Common myeloid progenitor, CD34-positive (primary cell): Measurements from ENCODE around the gene EEPD1.
A peak's percentile ranks its signal among the peaks of the same experiment; 100 is the strongest.

Experiments
- CTCF ChIA-PET: fragments of 350-600 bp; sonication (Branson Sonifier 250); formaldehyde crosslinking; loops from one replicate; lab custom pipeline; 2021; ENCODE audit warnings: antibody characterized with exemption; lab: Charles Lee
- POLR2A ChIA-PET: fragments of 350-600 bp; sonication (Branson Sonifier 250); formaldehyde crosslinking; loops from one replicate; lab custom pipeline; 2021; ENCODE audit warnings: antibody characterized with exemption; lab: Charles Lee
- DNase-seq, 3 donors: peaks; one replicate each; pipeline versions ENCODE4 v3.0.0 to v3.0.0-alpha.2; 2013
- H3K27ac ChIP-seq, 2 experiments: 1 replicate in 1 of 2; 2 replicates in 1 of 2; pipeline ENCODE4 v1.7.0; 2013; ENCODE audit warnings: inconsistent platforms in 2 of 2, low read length in 2 of 2, mild to moderate bottlenecking in 2 of 2, low read depth in 1 of 2, moderate library complexity in 1 of 2; ENCODE audit not compliant: severe bottlenecking in 2 of 2, insufficient read depth in 1 of 2, poor library complexity in 1 of 2
- H3K27me3 ChIP-seq, 5 experiments: replicated peaks in 2 of 5; 1 replicate in 3 of 5; 2 replicates in 2 of 5; pipeline versions ENCODE4 v1.6.1 to v1.7.0; 2013; ENCODE audit warnings: low read length in 4 of 5, mild to moderate bottlenecking in 2 of 5, moderate library complexity in 2 of 5, inconsistent platforms in 1 of 5; ENCODE audit not compliant: insufficient read depth in 5 of 5, control insufficient read depth in 4 of 5
- H3K36me3 ChIP-seq, 4 experiments: 1 replicate in 2 of 4; 2 replicates in 2 of 4; pipeline versions ENCODE4 v1.6.1 to v1.7.0; 2013; ENCODE audit warnings: low read length in 3 of 4, control low read depth in 1 of 4, mild to moderate bottlenecking in 1 of 4; ENCODE audit not compliant: control insufficient read depth in 4 of 4, insufficient read depth in 4 of 4
- H3K4me1 ChIP-seq, 4 experiments: 1 replicate in 3 of 4; 2 replicates in 1 of 4; pipeline versions ENCODE4 v1.6.1 to v1.7.1; 2013; ENCODE audit warnings: low read length in 3 of 4, mild to moderate bottlenecking in 3 of 4, control low read depth in 1 of 4, inconsistent platforms in 1 of 4, moderate library complexity in 1 of 4; ENCODE audit not compliant: control insufficient read depth in 4 of 4, insufficient read depth in 4 of 4; ENCODE audit errors: control extremely low read depth in 1 of 4
- H3K4me3 ChIP-seq, 7 experiments: 1 replicate in 4 of 7; 2 replicates in 3 of 7; pipeline versions ENCODE4 v1.5.1 to v1.7.0; 2013; ENCODE audit warnings: mild to moderate bottlenecking in 7 of 7, low read length in 6 of 7, moderate library complexity in 6 of 7, inconsistent platforms in 2 of 7, low read depth in 2 of 7, control low read depth in 1 of 7; ENCODE audit not compliant: insufficient read depth in 4 of 7, control insufficient read depth in 1 of 7; ENCODE audit errors: extremely low read depth in 1 of 7
- H3K9me3 ChIP-seq, 5 experiments: 1 replicate in 4 of 5; 2 replicates in 1 of 5; pipeline versions ENCODE4 v1.6.1 to v1.7.1; 2013; ENCODE audit warnings: low read length in 4 of 5, mild to moderate bottlenecking in 2 of 5, inconsistent platforms in 1 of 5, low read depth in 1 of 5, moderate library complexity in 1 of 5; ENCODE audit not compliant: control insufficient read depth in 4 of 5, insufficient read depth in 2 of 5; ENCODE audit errors: control extremely low read depth in 1 of 5
- WGBS: methylation state at CpG from one replicate; pipeline ENCODE4 v1.1.5; 2013; ENCODE audit not compliant: insufficient coverage; 5-methylcytosine and 5-hydroxymethylcytosine counted together

Gene EEPD1

GRCh38 chr7:36199329-36199728 is 46.3 kb downstream of the EEPD1 start:
- 83% methylated on average over 1 of the region's 1 CpG for WGBS
- H3K36me3 ChIP-seq: peaks cover 0 to 4% (median 0%) of the 10 kb centered on the region in 4 experiments
- no peak overlapping the region for H3K27ac ChIP-seq
- H3K27me3 ChIP-seq: no peaks in the 10 kb centered on the region
- DNase-seq: no peak
- ChIA-PET POLR2A (no interaction called here), CTCF (interaction anchor here (0.6 to 1.9 kb wide), 4 partner anchors 10 to 894 kb away, joined by 3 to 7 read pairs (median 4); no protein-coding TSS in a partner anchor)
- H3K4me3 ChIP-seq: no peak overlapping the region
- peaks cover 3 to 58% (median 30%) of the 10 kb centered on the region in 4 experiments for H3K4me1 ChIP-seq
- no peaks in the 10 kb centered on the region for H3K9me3 ChIP-seq

- no peak for DNase-seq
- Histone ChIP-seq H3K4me3 (no peak overlapping the region), H3K27me3 (no peaks in the 10 kb centered on the region), H3K36me3 (no peaks in the 10 kb centered on the region), H3K9me3 (no peaks in the 10 kb centered on the region), H3K27ac (no peak overlapping the region), H3K4me1 (peaks cover 3 to 69% (median 37%) of the 10 kb centered on the region in 4 experiments)
- 87% methylated on average over 3 of the region's 5 CpGs for WGBS
- POLR2A ChIA-PET: no interaction called here
- CTCF ChIA-PET: interaction anchor here (0.6 to 2.0 kb wide), 7 partner anchors 10 to 175 kb away, joined by 3 to 6 read pairs (median 3); no protein-coding TSS in a partner anchor
Measured at GRCh38 chr7:36201122-36201723, 48.2 kb downstream of the EEPD1 start.

GRCh38 chr7:36202398-36202797 is 49.3 kb downstream of the EEPD1 start:
- Histone ChIP-seq H3K4me3 (no peak overlapping the region), H3K27ac (peak overlapping the region in 1 of 2 experiments; percentile 52), H3K36me3 (no peaks in the 10 kb centered on the region), H3K4me1 (peaks cover 6 to 80% (median 41%) of the 10 kb centered on the region in 4 experiments), H3K9me3 (no peaks in the 10 kb centered on the region), H3K27me3 (no peaks in the 10 kb centered on the region)
- ChIA-PET POLR2A (no interaction called here), CTCF (interaction anchor here (0.6 to 2.6 kb wide), 9 partner anchors 10 to 176 kb away, joined by 3 to 10 read pairs (median 4); no protein-coding TSS in a partner anchor)
- peak; percentile 64 to 94 (median 89) for DNase-seq
- 5% methylated on average over 8 of the region's 9 CpGs for WGBS

DNA sequence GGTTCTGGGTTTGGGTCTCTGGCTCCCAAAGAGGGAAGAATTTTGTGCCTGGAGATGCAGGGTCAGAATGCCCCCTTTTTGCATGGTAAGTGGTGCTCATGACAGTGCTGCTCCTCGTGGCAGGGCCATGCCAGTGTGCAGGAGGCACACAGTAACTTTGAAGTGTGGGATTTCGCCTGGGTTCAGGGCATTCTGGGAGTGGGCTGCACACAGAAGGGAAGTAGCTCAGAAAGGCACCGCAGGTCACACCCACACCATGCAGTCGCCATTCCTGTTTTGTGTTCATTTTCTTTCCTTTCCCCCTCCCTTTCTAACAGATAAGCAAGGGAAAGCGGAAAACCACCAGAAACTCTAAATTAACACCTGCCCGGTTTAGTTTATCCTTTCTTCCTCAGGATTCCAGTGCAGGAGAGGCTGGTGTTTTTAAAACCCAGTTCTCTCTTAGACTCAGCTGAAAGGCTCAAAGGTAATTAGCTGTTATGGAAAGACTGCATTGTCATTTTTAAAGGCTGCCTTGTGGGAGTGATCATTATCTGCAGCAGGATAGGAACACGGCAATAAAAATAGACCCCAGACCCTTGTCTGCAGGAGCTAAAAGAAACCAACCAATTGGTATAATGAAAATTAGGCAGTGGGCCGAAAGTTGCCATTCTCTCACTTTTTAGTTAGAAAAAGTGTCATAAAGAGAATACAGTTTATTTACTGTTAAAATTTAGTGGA is 50.2 kb downstream of the EEPD1 start:
- ChIA-PET POLR2A (no interaction called here), CTCF (interaction anchor here (0.6 to 2.6 kb wide), 5 partner anchors 11 to 217 kb away, joined by 3 to 10 read pairs (median 6); no protein-coding TSS in a partner anchor)
- Histone ChIP-seq H3K9me3 (no peaks in the 10 kb centered on the region), H3K4me1 (peaks cover 11 to 88% (median 48%) of the 10 kb centered on the region in 4 experiments), H3K27ac (peak overlapping the region in 1 of 2 experiments; percentile 52), H3K36me3 (no peaks in the 10 kb centered on the region), H3K4me3 (peak overlapping the region in 1 of 7 experiments; percentile 5), H3K27me3 (no peaks in the 10 kb centered on the region)
- 17% methylated on average over 6 of the region's 8 CpGs for WGBS
- DNase-seq: peak in 2 of 3 donors; percentile 35 to 56

GRCh38 chr7:36204044-36204663 is 51.1 kb downstream of the EEPD1 start:
- ChIA-PET CTCF (interaction anchor here (2.6 kb wide), 1 partner anchor 88 kb away, joined by 9 read pairs; no protein-coding TSS in a partner anchor), POLR2A (no interaction called here)
- no peaks in the 10 kb centered on the region for H3K27me3 ChIP-seq
- no peak overlapping the region for H3K4me3 ChIP-seq
- no peaks in the 10 kb centered on the region for H3K9me3 ChIP-seq
- H3K4me1 ChIP-seq: peaks cover 20 to 88% (median 58%) of the 10 kb centered on the region in 4 experiments
- WGBS: 87% methylated on average over 3 of the region's 5 CpGs
- no peak for DNase-seq
- no peaks in the 10 kb centered on the region for H3K36me3 ChIP-seq
- H3K27ac ChIP-seq: no peak overlapping the region

GRCh38 chr7:36204929-36205635 is 52.0 kb downstream of the EEPD1 start:
- Histone ChIP-seq H3K27ac (no peak overlapping the region), H3K36me3 (no peaks in the 10 kb centered on the region), H3K9me3 (no peaks in the 10 kb centered on the region), H3K4me3 (no peak overlapping the region), H3K4me1 (peaks cover 24 to 92% (median 66%) of the 10 kb centered on the region in 4 experiments), H3K27me3 (no peaks in the 10 kb centered on the region)
- CTCF ChIA-PET: interaction anchor here (1.0 kb wide), 1 partner anchor 21 kb away, joined by 3 read pairs; no protein-coding TSS in a partner anchor
- POLR2A ChIA-PET: no interaction called here
- WGBS: 92% methylated on average over 2 of the region's 6 CpGs
- no peak for DNase-seq
